MCF 10A (cell line): Measurements from ENCODE around the gene DYSF. TPM values are rescaled to one million over a fixed set of nuclear protein-coding genes. Genes with fewer than 3 reads are reported as not detected.
A peak's percentile ranks its signal among the peaks of the same experiment; 100 is the strongest.

Experiments
- BruUV-seq: library from RNA; stranded (reverse); fragments of 400-500 nt; replicated peaks from 2 replicates; lab custom pipeline; 2021; lab: Mats Ljungman, UMichigan
- CTCF ChIA-PET: fragments of 300-600 bp; sonication (Branson Sonifier 250); formaldehyde crosslinking; extraction: SDS; loops from one replicate; lab custom pipeline; 2021; ENCODE audit warnings: antibody characterized with exemption, inconsistent platforms; lab: Yijun Ruan, JAX
- POLR2A ChIA-PET: fragments of 300-600, 350-650 bp; sonication (Branson Sonifier 250); formaldehyde crosslinking; extraction: SDS; loops from one replicate; lab custom pipeline; 2020; ENCODE audit warnings: antibody characterized with exemption, inconsistent platforms; lab: Yijun Ruan, JAX
- DNase-seq: peaks from one replicate; pipeline ENCODE4 v3.0.0-alpha.2; 2018; ENCODE audit not compliant: unreplicated experiment
- H3K27ac Mint-ChIP-seq: one replicate; pipeline ENCODE4 v1.8.0; 2022; ENCODE audit warnings: mild to moderate bottlenecking, low read depth, mixed read lengths; ENCODE audit not compliant: unreplicated experiment
- H3K27me3 Mint-ChIP-seq: one replicate; pipeline ENCODE4 v1.8.0; 2022; ENCODE audit warnings: mixed read lengths; ENCODE audit not compliant: insufficient read depth, unreplicated experiment
- H3K36me3 Mint-ChIP-seq: one replicate; pipeline ENCODE4 v1.8.0; 2022; ENCODE audit warnings: mild to moderate bottlenecking, moderate library complexity, mixed read lengths; ENCODE audit not compliant: insufficient read depth, unreplicated experiment
- H3K4me1 Mint-ChIP-seq: one replicate; pipeline ENCODE4 v1.8.0; 2022; ENCODE audit warnings: mixed read lengths; ENCODE audit not compliant: insufficient read depth, unreplicated experiment
- H3K4me3 Mint-ChIP-seq: one replicate; pipeline ENCODE4 v1.8.0; 2022; ENCODE audit warnings: mild to moderate bottlenecking, moderate library complexity, mixed read lengths; ENCODE audit not compliant: unreplicated experiment
- H3K9me3 Mint-ChIP-seq: one replicate; pipeline ENCODE4 v1.8.0; 2022; ENCODE audit warnings: mixed read lengths; ENCODE audit not compliant: unreplicated experiment
- intact Hi-C: fragments of 100-400 bp; cut with micrococcal nuclease; formaldehyde crosslinking; loops from 2 replicates; pipeline ENCODE4 v1.14.1; 2022
- total RNA-seq: library from RNA; stranded (reverse); gene quantifications from 2 replicates; pipeline ENCODE4 v1.2.3, GENCODE V29; 2022
- TF ChIP-seq, protein P1 (sequence below): fragments of 200-600 bp; IDR thresholded peaks from one replicate; pipeline ENCODE4 v1.8.0; 2022; ENCODE audit warnings: antibody characterized with exemption, mild to moderate bottlenecking; ENCODE audit not compliant: unreplicated experiment

Gene DYSF
- total RNA-seq, 1 experiment from 2014 or later, result 2.0 TPM

DNA sequence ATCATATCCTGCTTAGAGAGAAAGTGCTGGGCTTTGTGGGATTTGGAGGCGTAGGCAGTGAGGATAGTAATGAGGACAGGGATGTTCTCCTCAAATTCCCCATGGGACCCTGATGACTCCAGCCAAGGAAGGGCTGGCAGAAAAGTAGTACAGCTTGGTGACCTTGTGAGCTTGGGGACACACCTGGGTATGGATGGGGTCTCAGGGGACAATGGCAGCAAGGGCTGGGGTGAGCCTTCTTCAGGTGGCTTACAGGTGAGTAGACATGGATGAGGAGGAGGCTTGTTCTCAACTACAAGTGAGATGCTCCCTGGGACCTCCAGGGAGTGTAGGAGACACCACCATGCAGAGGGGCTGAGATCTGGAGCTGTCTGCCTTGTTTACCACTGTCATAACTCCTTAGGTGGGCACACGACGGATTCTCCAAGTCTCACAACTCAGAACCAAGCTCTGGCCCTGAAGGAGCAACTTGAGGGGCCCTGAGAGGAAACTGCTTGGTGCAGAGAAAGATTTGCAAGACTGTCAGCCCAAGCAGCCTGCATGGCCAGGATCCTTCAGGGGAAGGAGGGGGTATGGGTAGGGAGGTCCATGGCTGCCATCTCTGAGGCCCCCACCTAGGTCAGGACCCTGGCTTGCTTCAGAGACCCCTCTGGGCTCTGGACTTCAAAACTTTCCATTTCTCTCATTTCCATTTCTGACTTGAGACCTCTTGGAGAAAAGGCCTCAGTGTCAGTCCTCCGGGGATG lies 262.8 kb downstream of the DYSF start:
- DNase-seq, result no peak
- Mint-ChIP-seq H3K27ac (no peak overlapping the region), H3K9me3 (no peaks in the 10 kb centered on the region), H3K36me3 (no peaks in the 10 kb centered on the region), H3K27me3 (no peaks in the 10 kb centered on the region), H3K4me3 (no peak overlapping the region), H3K4me1 (peaks cover 7% of the 10 kb centered on the region)
- TF ChIP-seq, protein P1, sequence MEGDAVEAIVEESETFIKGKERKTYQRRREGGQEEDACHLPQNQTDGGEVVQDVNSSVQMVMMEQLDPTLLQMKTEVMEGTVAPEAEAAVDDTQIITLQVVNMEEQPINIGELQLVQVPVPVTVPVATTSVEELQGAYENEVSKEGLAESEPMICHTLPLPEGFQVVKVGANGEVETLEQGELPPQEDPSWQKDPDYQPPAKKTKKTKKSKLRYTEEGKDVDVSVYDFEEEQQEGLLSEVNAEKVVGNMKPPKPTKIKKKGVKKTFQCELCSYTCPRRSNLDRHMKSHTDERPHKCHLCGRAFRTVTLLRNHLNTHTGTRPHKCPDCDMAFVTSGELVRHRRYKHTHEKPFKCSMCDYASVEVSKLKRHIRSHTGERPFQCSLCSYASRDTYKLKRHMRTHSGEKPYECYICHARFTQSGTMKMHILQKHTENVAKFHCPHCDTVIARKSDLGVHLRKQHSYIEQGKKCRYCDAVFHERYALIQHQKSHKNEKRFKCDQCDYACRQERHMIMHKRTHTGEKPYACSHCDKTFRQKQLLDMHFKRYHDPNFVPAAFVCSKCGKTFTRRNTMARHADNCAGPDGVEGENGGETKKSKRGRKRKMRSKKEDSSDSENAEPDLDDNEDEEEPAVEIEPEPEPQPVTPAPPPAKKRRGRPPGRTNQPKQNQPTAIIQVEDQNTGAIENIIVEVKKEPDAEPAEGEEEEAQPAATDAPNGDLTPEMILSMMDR, result no peak
- intact Hi-C loops, result no loop called here
- CTCF ChIA-PET, result interaction anchor here (0.6 kb wide), 1 partner anchor 48 kb away, joined by 3 read pairs; no protein-coding TSS in a partner anchor
- POLR2A ChIA-PET, result no interaction called here
- BruUV-seq, result no TSS peak

- intact Hi-C loops, result no loop called here
- no peak overlapping the region for H3K4me3 Mint-ChIP-seq
- H3K27ac Mint-ChIP-seq, result no peak overlapping the region
- peaks cover 4% of the 10 kb centered on the region for H3K27me3 Mint-ChIP-seq
- ChIA-PET CTCF (no interaction called here), POLR2A (no interaction called here)
- peaks cover 7% of the 10 kb centered on the region for H3K4me1 Mint-ChIP-seq
- BruUV-seq, result no TSS peak
- H3K36me3 Mint-ChIP-seq, result no peaks in the 10 kb centered on the region
- peak; percentile 63 for DNase-seq
- TF ChIP-seq, protein P1, result no peak
- H3K9me3 Mint-ChIP-seq, result peaks cover 2% of the 10 kb centered on the region
These were observed 263.6 kb downstream of the DYSF start for GRCh38 chr2:71716697-71717624.

DNA sequence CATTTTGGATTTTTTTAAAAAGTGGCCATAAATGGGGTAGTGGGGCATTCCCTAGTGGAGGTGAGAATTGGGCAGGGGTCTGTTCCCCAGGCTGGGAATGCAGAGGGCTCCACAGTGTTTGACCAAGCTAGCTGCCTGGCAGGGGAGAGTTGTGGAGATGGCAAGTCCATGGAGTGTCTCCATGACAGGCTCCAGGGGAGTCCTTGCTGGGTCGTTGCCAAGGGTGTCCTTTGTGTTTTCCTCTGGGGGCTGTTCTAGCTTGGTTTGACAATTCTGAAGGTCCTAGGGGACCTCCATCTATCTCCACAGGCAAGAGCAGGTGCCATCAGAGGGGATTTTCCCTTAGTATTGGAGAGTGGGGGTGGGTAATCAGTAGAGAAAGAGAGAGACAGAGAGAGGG lies 265.3 kb downstream of the DYSF start:
- Mint-ChIP-seq H3K27me3 (peaks cover 13% of the 10 kb centered on the region), H3K4me1 (peaks cover 7% of the 10 kb centered on the region), H3K27ac (no peak overlapping the region), H3K4me3 (no peak overlapping the region), H3K9me3 (peaks cover 9% of the 10 kb centered on the region), H3K36me3 (no peaks in the 10 kb centered on the region)
- intact Hi-C loops, result no loop called here
- POLR2A ChIA-PET, result no interaction called here
- DNase-seq, result no peak
- no TSS peak for BruUV-seq
- CTCF ChIA-PET, result interaction anchor here (0.6 to 0.8 kb wide), 2 partner anchors 78 to 171 kb away, joined by 3 read pairs; no protein-coding TSS in a partner anchor
- TF ChIP-seq, protein P1, result no peak
